Testis (tissue), 3 donors: ENCODE data around the gene MOSPD3. TPM values are rescaled to one million over a fixed set of nuclear protein-coding genes. Genes with fewer than 3 reads are reported as not detected.
A peak's percentile ranks its signal among the peaks of the same experiment; 100 is the strongest.

Source experiments
- DNase-seq: peaks from one replicate; pipeline ENCODE4 v3.0.0-alpha.2; 2019
- H3K27ac ChIP-seq, 2 donors: fragments of 200-600 bp; sonication (generic); one replicate each; pipeline ENCODE4 v1.5.1; 2019
- H3K27me3 ChIP-seq: fragments of 200-600 bp; sonication (generic); one replicate; pipeline ENCODE4 v1.5.1; 2019
- H3K36me3 ChIP-seq: fragments of 200-600 bp; sonication (generic); one replicate; pipeline ENCODE4 v1.5.1; 2017; ENCODE audit warnings: low read depth; ENCODE audit errors: missing control alignments
- H3K4me1 ChIP-seq: fragments of 200-600 bp; sonication (generic); one replicate; pipeline ENCODE4 v1.5.1; 2019
- H3K4me3 ChIP-seq, 2 donors: fragments of 200-600 bp; sonication (generic); one replicate each; pipeline ENCODE4 v1.5.1; 2017 to 2019
- H3K9me3 ChIP-seq: fragments of 200-600 bp; sonication (generic); one replicate; pipeline ENCODE4 v1.5.1; 2017
- POLR2A ChIP-seq: fragments of 450-650 bp; IDR thresholded peaks from one replicate; pipeline ENCODE4 v1.6.1; 2017; ENCODE audit warnings: antibody characterized with exemption, mild to moderate bottlenecking, moderate library complexity
- WGBS, 2 donors: methylation state at CpG; one replicate each; pipeline ENCODE4 v1.1.5; 2018; 5-methylcytosine and 5-hydroxymethylcytosine counted together
- intact Hi-C: fragments of 100-400 bp; cut with DNase I; formaldehyde crosslinking; loops from one replicate; pipeline ENCODE4 v1.15.1; 2023; ENCODE audit warnings: low total_unique reads
- polyA plus RNA-seq: library from polyadenylated mRNA; stranded (reverse); fragments of 350-450 nt; fragmentation: Illumina TruSeq; extraction: RNeasy Lipid Tissue Mini Kit (QIAGEN cat#74804); gene quantifications from one replicate; pipeline ENCODE4 v1.2.3, GENCODE V29; 2014; ENCODE audit warnings: low read depth, low replicate concordance; ENCODE audit not compliant: insufficient read depth
- total RNA-seq, 2 donors: library from RNA; depleted of rRNA; stranded (reverse); fragments of >200 nt; gene quantifications; one replicate each; pipeline ENCODE4 v1.2.3, GENCODE V29; 2016
- TF ChIP-seq, protein P1 (sequence below), 3 experiments: fragments of 450-650 bp in 2 of 3; fragments of 200-600 bp in 1 of 3; sonication (generic) in 1 of 3; IDR thresholded peaks; one replicate each; pipeline ENCODE4 v1.5.1; 2016 to 2019; ENCODE audit warnings: antibody characterized with exemption in 3 of 3, mild to moderate bottlenecking in 2 of 3, moderate library complexity in 1 of 3

MOSPD3 gene
- total and polyA plus RNA-seq, 3 donors from 2014 or later = 40.6 to 78.9 (median 62.8) TPM

GRCh38 chr7:100583132-100584053 lies 28.9 kb upstream of the MOSPD3 start:
- Histone ChIP-seq H3K9me3 (no peaks in the 10 kb centered on the region), H3K4me3 (peak overlapping the region in 1 of 2 donors; percentile 95), H3K27ac (peak overlapping the region; percentile 96 to 99), H3K36me3 (no peaks in the 10 kb centered on the region), H3K27me3 (no peaks in the 10 kb centered on the region), H3K4me1 (peaks cover 31% of the 10 kb centered on the region)
- 37 to 52% methylated on average over 22 to 23 of the region's 23 CpGs for WGBS, 2 donors
- intact Hi-C loops = no loop called here
- DNase-seq = peak; percentile 82
- no peak for TF ChIP-seq POLR2A
- TF ChIP-seq, protein P1, sequence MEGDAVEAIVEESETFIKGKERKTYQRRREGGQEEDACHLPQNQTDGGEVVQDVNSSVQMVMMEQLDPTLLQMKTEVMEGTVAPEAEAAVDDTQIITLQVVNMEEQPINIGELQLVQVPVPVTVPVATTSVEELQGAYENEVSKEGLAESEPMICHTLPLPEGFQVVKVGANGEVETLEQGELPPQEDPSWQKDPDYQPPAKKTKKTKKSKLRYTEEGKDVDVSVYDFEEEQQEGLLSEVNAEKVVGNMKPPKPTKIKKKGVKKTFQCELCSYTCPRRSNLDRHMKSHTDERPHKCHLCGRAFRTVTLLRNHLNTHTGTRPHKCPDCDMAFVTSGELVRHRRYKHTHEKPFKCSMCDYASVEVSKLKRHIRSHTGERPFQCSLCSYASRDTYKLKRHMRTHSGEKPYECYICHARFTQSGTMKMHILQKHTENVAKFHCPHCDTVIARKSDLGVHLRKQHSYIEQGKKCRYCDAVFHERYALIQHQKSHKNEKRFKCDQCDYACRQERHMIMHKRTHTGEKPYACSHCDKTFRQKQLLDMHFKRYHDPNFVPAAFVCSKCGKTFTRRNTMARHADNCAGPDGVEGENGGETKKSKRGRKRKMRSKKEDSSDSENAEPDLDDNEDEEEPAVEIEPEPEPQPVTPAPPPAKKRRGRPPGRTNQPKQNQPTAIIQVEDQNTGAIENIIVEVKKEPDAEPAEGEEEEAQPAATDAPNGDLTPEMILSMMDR (IDR thresholded peaks at IDR 0.05) = no peak

DNA sequence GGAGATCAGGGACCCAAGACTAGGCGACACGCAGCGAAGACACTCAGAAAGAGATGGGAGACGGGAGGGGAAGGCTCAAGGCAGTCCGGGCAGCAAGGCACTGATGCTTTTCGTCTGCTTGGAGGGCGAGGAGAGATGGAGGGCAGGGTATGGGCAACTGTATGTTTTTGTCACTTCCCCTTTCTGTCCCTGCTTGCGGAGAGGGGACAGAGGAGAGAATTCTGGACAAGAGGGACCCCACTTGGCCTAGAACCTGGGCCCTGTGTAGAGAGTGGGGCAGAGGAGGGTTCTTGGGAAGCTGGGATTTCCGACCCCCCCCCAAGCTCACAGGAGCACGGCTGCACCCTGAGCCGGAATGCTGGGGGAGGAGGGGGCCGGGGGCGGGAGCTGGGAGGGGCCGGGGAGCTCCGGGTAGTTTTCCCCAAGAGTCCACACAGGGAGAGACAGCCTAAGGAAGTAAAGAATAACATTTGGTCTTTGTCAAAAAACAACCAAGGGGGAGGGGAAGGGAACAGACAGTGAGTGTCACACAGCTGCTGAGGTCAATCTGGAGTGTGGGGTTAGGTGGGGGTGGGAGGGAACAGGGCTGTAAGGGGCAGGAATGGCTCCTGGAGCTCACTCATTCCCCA lies 28.2 kb upstream of the MOSPD3 start:
- H3K4me1 ChIP-seq = peaks cover 31% of the 10 kb centered on the region

GRCh38 chr7:100584683-100585510 lies 27.4 kb upstream of the MOSPD3 start:
- peaks cover 31% of the 10 kb centered on the region for H3K4me1 ChIP-seq
- H3K36me3 ChIP-seq = no peaks in the 10 kb centered on the region
- intact Hi-C loops = no loop called here
- peak overlapping the region; percentile 96 to 99 for H3K27ac ChIP-seq
- WGBS, 2 donors = 4% methylated on average over 16 to 20 of the region's 20 CpGs
- peak; percentile 89 for DNase-seq
- H3K9me3 ChIP-seq = no peaks in the 10 kb centered on the region
- peak overlapping the region; percentile 95 to 98 for H3K4me3 ChIP-seq
- H3K27me3 ChIP-seq = no peaks in the 10 kb centered on the region
- TF ChIP-seq, protein P1 (IDR thresholded peaks at IDR 0.05) = no peak
- TF ChIP-seq POLR2A = no peak

More for the DNA sequence above, 28.2 kb upstream of the MOSPD3 start:
- Histone ChIP-seq H3K27ac (peak overlapping the region; percentile 96 to 99), H3K9me3 (no peaks in the 10 kb centered on the region), H3K4me3 (peak overlapping the region; percentile 95 to 98), H3K36me3 (no peaks in the 10 kb centered on the region), H3K27me3 (no peaks in the 10 kb centered on the region)
- intact Hi-C loops = no loop called here
- TF ChIP-seq POLR2A = no peak
- TF ChIP-seq, protein P1 (IDR thresholded peaks at IDR 0.05) = no peak
- WGBS, 2 donors = 43 to 46% methylated on average over 15 of the region's 15 CpGs
- DNase-seq = no peak

- intact Hi-C loops = no loop called here
- peak; percentile 70 for DNase-seq
- H3K27ac ChIP-seq = peak within 1 kb of the TSS; percentile 96 to 99
- no peaks in the 10 kb centered on the region for H3K9me3 ChIP-seq
- peak within 1 kb of the TSS; percentile 95 to 98 for H3K4me3 ChIP-seq
- 1% methylated on average over 16 to 52 of the region's 61 CpGs for WGBS, 2 donors
- H3K36me3 ChIP-seq = no peaks in the 10 kb centered on the region
- H3K4me1 ChIP-seq = peaks cover 36% of the 10 kb centered on the region
- TF ChIP-seq, protein P1 (IDR thresholded peaks at IDR 0.05) = peak in 2 of 3 experiments; percentile 13 to 28
- TF ChIP-seq POLR2A = peak; percentile 95
- no peaks in the 10 kb centered on the region for H3K27me3 ChIP-seq
These were observed 26.7 kb upstream of the MOSPD3 start, which contains the start of gene LRCH4 for GRCh38 chr7:100585511-100586265. LRCH4 (minus strand) TSS chr7:100586129; CDS start chr7:100586100, 29 bp downstream.
